Ramos (cell line): ENCODE measurements around the gene ABCC5.

ENCODE experiments used
- in situ Hi-C: fragments of 300-500 bp; cut with MboI; formaldehyde crosslinking; loops from one replicate; pipeline ENCODE4 v1.14.3; 2022; ENCODE audit warnings: low sequenced_read_pairs; ENCODE audit not compliant: unreplicated experiment

The ABCC5 gene

DNA sequence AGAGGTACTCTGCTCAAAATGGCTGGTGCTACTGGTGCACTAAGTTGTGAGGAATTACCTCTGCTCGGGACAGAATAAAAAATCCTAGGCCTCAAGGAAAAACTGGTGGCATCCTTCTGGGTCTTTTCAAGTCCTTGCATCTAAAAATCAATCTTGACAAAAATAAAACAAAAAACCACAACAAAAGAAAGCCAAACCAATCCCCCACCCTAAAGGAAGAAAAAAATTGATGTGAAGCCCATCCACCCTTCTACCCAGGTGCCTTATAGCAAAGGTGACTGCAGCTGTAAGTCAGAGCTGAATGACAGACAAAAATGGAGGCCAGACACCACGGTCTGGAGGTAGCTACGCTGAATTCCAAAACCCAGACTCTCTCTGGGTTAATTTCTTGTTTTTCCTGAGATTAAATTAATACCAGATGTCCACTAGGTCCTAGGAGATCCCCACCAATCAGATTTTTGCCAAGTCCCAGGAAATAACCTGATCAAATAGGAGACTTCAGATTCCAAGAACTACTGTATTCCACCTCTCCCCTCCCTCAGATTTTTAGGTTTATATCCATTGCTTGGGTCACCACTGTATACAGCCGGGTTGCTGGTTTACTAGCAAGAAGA is 33.5 kb downstream of the ABCC5 start:
- in situ Hi-C loops = no loop called here

DNA sequence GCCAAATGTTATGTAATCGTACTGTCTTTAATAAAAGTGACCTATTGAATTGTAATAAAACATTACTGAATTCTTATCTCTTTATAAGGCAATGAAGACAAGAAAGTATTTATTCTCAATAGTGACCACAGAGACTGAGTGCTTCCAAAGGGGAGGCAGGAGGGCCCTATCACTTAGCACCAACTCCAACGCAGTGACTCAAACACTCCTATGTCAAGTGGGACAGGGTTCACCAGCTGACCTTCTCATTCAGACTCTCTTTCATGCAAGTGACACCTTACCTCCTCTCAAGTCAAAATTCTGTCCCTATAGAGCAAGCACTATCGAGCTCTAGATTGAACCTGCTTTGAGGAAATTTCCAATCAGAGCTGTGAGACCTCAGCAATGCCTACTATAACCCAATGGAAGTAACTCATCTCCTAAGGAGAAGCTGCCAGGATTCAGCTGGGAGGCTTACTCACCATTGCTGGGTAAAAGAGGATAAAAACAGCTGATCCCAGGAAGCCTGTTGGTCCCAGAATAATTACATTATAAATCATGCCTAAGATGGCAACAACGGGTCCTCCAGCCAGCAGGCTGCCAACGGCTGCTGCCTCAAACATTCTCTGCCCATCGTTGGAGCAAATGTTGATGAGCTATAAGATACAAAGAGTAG is 35.6 kb downstream of the ABCC5 start:
- in situ Hi-C loops = no loop called here

DNA sequence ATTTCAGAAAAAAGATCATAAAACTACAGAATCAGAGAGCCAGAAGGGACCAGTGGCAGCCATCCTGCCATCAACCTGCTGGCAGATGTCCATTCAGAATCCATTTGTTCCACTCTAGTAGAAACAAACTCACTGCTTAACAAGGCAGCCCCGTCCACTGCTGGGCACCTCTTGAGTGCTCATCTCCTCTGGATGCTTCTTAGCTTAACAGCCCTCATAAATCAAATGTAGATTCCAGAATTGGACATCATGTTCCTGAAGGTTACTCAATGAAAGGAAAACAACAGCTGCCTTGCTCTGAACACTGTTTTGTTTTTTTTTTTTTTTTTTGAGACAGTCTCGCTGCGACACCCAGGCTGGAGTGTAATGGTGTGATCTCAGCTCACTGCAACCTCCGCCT is 37.3 kb downstream of the ABCC5 start:
- in situ Hi-C loops = no loop called here

DNA sequence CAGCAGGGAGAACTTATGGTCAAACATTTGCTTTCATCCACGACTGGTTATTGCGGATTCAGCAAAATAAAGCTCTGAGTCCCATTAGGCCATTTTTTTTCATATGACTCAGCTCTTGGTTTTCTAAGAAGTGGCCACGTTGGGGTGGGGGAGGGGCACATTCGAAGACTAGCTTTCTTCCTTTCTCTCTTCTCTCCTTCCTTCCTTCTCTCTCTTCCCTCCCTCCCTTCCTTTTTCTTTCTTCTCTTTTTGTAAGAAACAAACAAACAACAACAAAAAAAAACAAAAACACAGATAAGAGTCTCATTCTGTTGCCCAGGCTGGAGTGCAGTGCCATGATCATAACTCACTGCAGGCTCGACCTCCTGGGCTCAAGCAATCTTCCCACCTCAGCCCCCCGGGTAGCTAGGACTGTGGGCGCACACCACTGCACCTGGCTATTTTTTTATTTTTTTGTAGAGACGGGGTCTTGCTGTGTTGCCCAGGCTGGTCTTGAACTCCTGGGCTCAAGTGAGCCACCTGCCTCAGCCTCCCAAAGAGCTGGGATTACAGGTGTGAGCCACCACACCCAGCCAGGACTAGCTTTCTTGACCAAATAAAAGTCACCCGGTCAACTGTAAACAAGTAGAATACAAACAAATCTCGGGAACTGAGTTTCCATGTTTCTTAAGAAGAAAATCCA is 41.6 kb downstream of the ABCC5 start:
- in situ Hi-C loops = no loop called here

DNA sequence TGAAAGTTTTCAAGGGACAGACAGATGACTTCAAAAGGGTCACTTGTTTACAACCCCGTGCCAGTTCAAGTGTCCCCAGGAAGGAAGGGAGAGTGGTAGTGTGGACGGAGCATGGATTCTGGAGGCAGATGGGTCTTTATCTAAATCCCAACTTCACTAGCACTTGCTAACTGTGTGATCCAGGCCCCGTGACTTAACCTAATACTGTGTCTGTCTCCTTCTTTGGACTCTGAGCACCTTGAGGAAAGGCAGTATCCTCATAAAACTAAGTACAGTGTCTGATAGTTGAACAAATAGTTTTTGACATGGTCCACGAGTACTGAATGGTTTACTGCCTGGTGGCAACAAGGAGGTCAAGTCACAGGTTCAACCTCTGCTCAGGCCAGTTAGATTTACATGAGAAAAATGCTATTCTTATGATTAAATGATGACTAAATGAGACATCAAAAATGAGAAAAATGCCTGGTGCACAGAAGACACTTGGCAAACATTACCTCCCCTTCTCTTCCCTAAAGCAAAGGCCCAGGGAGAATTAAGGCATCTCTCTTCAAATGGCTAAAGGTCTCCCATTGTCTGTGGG is 48.9 kb downstream of the ABCC5 start:
- in situ Hi-C loops = no loop called here

DNA sequence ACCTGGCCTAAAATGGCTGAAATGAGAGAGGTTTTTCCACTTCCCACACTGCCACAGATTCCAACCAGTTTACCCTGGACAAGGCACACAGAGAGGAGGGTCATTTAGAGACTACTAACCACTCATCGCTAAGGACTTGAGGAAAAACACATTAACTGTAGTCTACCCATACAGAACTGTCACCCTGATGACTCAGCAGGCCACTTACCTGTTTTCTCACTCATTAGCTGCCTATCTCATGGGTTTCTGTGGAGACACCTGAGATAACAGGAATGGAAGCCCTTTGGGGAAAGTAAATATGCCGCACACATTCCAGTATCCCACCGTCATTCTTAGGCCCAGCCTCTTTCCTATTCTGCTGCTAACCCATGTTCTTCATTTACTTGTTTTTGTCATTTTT is 50.0 kb downstream of the ABCC5 start:
- in situ Hi-C loops = no loop called here

DNA sequence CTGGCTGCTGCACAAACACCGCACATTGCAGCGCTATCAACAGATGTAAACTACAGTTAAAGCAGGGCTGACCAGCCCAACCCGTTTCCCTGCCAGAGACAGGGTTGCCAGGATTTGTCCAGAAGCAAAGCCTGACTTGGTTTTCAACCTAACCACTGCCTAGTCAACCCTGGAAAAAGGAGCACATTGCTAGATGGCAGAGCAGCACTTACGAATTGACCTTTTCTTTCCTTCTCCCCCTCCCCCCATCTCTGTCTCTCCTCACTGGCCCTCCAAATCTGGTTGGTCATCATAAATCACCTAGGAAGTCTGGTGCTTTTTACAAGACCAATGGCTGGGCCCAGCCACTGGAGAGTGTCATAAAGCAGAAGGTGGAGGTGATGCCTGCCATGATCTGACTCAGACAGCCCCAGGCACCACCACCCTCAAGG is 51.3 kb downstream of the ABCC5 start:
- in situ Hi-C loops = no loop called here

DNA sequence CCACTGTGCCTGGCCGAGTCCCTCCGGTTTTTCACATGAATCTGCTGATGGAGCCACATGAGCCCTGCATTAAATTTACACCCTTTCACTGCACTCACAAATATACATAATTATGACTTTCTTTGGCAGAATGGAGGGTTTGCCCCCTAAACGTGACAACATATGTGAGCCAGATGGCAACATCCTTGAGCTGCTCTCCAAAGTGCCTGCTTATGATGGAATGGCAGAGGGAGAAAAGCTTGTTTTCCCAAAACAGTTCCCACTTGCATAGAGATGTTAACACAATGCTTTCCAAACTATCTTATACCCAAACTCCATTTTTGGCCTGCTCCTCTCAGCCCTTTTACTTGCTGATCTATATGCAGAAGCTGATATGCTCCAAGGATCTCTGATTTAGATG is 54.9 kb downstream of the ABCC5 start:
- in situ Hi-C loops = no loop called here

DNA sequence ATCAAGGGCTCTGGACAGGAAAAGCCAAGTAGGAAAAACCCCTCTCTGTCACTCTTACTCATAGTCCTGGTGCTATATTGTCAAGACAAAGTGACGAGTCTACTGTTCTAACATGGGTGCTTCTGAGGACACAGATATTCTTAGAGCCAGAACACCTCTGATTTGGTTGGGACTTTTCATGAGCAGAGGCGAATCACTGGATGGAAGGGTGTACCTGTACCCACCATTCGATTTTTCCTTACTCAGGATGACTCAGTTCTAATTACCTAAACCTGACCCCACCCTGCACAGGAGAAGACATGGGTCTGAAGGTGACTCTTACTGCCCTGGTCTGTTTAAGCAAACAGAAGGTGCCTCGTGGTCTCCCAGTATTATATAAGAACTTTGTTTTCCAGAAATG is 58.5 kb downstream of the ABCC5 start:
- in situ Hi-C loops = no loop called here

DNA sequence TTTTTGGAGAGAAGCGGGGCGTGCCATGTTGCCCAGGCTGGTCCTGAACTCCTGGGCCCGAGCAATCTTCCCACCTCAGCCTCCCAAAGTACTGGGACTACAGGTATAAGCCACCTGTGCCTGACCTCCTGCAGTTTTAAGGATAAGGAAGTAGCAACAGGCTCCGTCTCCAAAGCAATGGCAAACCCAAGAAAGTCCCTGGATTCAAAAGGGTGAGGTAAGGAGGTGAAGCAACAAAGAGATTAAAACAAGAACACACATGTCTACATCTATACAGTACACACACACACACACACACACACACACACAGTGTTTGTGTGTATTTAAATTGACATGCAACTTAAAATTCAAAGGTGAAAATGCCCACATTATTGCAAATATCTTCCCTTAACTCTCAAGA is 58.9 kb downstream of the ABCC5 start:
- in situ Hi-C loops = no loop called here

DNA sequence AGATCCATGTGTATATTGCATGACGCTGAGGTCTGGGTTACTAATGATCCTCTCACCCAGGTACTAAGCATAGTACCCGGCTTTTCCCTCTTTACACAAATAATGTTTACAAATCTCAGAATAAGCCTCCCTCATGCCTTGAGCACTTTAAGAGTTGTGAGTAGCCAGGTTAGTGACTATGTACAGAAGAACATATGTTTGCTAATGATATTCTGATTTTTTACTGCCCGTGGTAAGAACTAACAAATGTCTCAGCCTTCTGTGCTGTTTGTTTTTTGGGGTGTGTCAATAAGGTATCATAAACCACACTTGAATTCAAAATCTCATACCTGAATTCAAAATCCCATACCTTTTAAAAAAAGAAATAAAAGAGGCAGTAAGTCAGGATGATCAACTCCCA is 59.5 kb downstream of the ABCC5 start:
- in situ Hi-C loops = no loop called here

DNA sequence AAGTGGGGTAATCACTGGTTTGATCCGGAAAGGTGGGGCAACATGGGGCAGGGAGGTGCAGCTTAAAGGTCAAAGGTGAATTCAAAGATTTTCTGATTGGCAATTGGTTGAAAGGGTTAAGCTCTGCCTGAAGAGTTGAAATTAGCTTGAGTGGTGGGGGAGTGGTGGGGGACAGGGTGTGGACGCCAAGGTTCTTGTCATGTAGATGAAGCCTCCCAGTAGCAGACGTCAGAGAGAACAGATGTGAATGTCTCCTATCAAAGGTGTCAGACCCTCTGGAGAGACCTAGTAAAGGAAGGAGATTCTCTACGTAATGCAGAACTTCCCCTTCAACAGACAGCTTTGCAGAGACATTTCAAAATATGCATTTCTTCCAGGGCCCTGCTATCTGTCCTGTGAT is 62.8 kb downstream of the ABCC5 start:
- in situ Hi-C loops = no loop called here

DNA sequence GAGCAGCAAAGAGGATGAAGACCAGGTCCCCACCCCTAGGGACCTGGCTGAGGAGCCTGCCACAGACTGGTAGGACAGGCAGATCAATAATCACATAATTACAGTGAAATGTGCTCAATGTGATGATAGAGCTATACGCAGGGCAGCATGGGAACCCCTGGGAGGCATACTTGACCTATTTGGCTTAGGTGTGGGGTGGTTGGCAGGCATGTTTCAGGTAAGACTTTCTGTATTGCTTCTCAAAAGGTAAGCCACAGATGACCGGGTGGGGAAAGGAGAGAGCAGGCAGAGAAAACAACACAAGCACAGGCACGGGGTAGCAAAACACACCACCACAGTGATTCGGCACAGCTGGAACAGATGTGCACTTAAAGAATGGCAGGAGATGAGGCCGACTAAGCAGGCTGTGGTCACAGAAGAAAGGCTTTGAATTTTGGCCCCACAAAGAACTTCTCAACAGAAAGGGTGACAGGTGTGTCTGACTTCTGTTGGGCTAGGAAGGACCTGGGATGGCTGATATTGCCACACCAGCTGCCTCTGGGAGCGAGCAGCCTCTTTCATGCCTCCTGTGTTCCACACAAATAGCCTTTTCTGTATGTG is 64.1 kb downstream of the ABCC5 start:
- in situ Hi-C loops = no loop called here

DNA sequence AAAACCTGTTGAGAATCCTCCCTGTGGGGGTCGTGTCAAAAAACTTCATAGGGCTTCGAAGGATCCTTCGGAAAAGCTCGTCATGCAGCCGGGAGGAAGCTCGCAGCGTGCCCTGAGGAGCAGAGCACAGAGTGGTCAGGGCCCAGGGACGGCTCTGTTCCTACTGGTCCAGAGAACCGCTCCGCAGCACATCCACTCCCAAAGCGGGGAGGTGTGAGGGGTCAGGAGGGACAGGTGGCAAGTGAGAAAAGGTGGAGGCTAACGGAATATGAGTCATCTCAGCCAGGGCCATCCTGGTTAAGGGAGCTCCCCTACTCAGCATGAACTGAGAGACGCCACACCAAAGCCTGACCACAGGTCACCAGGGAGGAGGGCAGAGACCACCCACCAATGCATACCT is 66.2 kb downstream of the ABCC5 start:
- in situ Hi-C loops = no loop called here

DNA sequence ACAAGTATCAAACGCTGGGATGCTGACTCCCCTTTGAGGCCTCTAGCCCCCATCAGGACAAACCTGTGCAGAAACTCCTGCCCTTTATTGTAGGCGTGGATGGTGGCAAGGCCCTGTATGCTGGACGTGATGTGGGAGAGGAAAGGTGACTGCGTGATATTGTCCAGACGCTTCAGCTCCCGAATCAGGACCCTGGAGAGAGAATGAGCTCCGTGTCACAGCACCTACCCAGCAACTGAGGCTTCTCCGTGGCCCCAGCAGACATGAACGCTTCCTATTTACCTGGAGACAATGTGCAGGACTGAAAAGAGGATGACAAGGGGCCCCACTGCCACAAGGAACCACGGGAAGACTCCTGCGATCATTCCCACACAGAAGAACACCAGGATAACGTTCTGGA is 68.0 kb downstream of the ABCC5 start:
- in situ Hi-C loops = no loop called here

DNA sequence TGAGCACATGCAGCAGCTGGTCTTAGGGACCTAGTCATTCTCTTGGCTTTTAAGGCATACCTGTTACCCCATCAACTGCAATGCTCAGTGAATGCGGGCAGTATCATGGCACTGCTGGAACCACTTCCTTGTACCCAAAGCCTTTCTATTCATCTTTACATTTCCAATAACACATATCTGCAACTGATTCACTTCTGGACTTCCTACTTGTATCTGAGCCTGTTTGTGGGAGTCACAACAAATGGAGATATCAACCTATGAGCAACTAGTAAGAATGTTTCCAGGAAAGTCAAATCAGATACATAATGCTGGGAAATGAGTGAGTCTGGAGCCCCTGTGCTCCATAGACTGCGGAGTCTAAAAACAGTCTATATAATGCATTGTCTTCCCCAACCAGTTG is 71.6 kb downstream of the ABCC5 start:
- in situ Hi-C loops = no loop called here

DNA sequence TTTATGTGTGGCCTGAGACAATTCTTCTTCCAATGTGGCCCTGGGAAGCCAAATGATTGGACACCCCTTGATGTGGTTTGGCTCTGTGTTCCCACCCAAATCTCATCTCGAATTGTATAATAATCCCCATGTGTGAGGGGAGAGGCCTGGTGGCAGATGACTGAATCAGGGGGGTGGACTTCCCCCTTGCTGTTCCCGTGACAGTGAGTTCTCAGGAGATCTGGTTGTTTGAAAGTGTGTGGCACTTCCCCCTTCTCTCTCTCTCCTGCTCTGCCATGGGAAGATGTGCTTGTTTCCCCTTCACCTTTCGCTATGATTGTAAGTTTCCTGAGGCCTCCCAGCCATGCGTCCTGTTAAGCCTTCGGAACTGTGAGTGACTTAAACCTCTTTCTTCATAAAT is 72.9 kb downstream of the ABCC5 start:
- in situ Hi-C loops = no loop called here

DNA sequence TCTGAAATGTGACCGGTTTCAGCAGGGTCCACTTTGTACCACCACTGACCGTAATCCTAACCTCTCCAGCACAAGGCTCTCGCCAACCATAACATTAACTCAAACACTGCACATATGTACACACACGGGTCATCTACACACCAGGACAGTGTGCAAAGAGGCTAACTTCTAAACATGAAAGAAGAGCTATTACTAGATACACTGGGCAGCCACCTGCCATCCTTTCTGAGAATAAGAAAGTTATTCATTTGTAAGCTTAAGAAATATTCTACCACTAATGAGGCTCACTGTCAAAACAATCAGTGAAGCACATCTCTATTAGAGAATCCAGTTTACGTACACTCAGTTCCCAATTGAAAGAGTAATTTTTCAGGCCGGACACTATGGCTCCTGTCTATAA is 73.9 kb downstream of the ABCC5 start:
- in situ Hi-C loops = no loop called here

DNA sequence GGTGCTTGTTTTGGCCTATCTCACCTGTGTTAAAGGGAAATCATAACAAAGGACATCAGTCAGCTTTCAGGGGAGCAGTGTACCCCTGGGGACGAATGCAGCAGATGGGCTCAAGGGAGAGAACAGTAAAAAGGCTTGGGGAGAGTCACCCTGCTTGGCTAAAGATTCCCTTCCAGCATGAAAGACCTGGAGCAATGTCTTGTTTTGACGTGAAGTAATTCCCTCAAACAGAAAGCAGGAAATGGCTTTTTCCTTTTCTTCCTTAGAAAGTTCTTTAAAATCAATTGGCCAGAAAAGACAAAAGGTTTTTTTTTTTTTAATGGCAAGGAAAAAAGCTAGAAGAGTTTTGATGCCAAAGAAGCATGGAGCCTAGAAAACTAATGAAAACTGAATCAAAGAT is 76.5 kb downstream of the ABCC5 start:
- in situ Hi-C loops = no loop called here

DNA sequence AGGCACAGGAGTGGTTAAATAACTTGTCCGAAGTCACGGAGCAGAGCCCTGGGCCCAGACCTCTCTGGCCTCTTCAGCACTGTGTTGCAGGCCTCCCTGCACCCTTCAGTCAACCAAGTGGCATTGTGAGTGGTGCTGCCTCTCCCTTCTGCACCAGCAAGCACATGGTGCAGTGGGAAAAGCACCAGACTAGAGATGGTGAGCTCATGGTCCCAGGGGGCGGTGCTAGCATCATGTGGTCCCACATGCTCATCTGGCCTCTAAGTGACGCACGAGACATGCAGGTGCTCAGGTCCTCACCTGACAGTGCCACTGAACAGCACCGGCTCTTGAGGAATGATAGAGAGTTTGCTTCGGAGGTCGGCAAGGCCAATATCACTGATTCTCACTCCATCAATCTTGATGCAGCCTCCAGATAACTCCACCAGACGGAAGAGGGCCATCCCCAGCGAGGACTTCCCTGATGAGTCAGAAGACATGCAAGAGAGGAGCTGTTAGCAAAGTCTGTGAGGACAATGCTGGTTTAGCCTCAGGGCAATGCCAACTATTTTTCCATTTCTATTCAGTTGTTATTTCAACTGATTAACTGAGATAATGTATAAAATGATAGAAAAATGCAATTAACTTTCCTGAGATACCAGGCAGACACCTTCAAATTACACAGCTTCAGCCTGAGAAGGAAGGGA is 79.9 kb downstream of the ABCC5 start:
- in situ Hi-C loops = no loop called here

DNA sequence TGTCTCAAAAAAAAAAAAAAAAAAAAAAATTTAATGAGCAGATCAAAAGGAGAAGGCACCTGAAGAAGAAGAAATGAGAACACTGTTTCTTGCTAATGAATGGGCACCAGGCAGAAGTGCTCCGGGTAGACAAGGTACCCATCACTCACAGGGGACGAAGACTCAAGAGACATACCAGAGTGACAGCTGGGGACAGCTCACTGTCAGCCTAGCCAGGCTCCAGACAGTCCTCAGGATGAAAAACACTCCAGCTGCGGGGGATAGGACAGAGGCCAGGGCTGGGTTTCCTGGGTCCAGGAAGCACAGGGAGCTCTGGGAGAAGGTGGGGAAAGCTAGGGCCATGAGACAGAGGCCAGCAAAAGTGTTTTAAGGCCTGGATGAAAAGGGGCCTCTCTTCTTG is 84.5 kb downstream of the ABCC5 start:
- in situ Hi-C loops = no loop called here
